Activated CD8-positive, alpha-beta T cell treated with anti-CD3 and anti-CD28 coated beads for 36 hours (primary cell): ENCODE data around the gene DOCK2. TPM values are rescaled to one million over a fixed set of nuclear protein-coding genes. Genes with fewer than 3 reads are reported as not detected.

Experiments
- ATAC-seq: fragments of 200-7000 bp; cut with Tn5 transposase; one replicate; pipeline ENCODE4 v1.10.0; 2021; ENCODE audit warnings: mild to moderate bottlenecking, moderate library complexity
- CTCF ChIA-PET: fragments of 350-600 bp; sonication (Branson Sonifier 250); formaldehyde crosslinking; loops from one replicate; lab custom pipeline; 2021; ENCODE audit warnings: antibody characterized with exemption; lab: Charles Lee
- POLR2A ChIA-PET: fragments of 350-600 bp; sonication (Branson Sonifier 250); formaldehyde crosslinking; loops from one replicate; lab custom pipeline; 2021; ENCODE audit warnings: antibody characterized with exemption; lab: Charles Lee
- DNase-seq: peaks from one replicate; pipeline ENCODE4 v3.0.0-alpha.2; 2020
- H3K27ac Mint-ChIP-seq: one replicate; pipeline ENCODE4 v1.8.0; 2021; ENCODE audit warnings: mild to moderate bottlenecking, mixed read lengths
- H3K27me3 Mint-ChIP-seq: one replicate; pipeline ENCODE4 v1.8.0; 2021; ENCODE audit warnings: mixed read lengths
- H3K36me3 Mint-ChIP-seq: one replicate; pipeline ENCODE4 v1.8.0; 2021; ENCODE audit warnings: low read depth, mixed read lengths
- H3K4me1 Mint-ChIP-seq: one replicate; pipeline ENCODE4 v1.8.0; 2021; ENCODE audit warnings: low read depth, mixed read lengths
- H3K4me3 Mint-ChIP-seq: one replicate; pipeline ENCODE4 v1.8.0; 2021; ENCODE audit warnings: mild to moderate bottlenecking, moderate library complexity, mixed read lengths
- H3K9me3 Mint-ChIP-seq: one replicate; pipeline ENCODE4 v1.8.0; 2021; ENCODE audit warnings: mixed read lengths
- CTCF ChIP-seq: fragments of 200-600 bp; IDR thresholded peaks from one replicate; pipeline ENCODE4 v1.8.0; 2022; ENCODE audit warnings: antibody characterized with exemption, mild to moderate bottlenecking
- intact Hi-C: fragments of 100-400 bp; cut with micrococcal nuclease; formaldehyde crosslinking; loops from one replicate; pipeline ENCODE4 v1.10.0; 2022
- total RNA-seq, 2 experiments: library from RNA; stranded (reverse); gene quantifications; one replicate each; pipeline ENCODE4 v1.2.3, GENCODE V29; 2021

The DOCK2 gene
- total RNA-seq, 2 experiments from 2014 or later: 180 to 181 TPM

GRCh38 chr5:169836835-169837536 lies 199.9 kb downstream of the DOCK2 start:
- no peaks in the 10 kb centered on the region for H3K9me3 Mint-ChIP-seq
- H3K4me3 Mint-ChIP-seq: no peak overlapping the region
- H3K36me3 Mint-ChIP-seq: peaks cover 47% of the 10 kb centered on the region
- DNase-seq (no peak), ATAC-seq (no peak)
- H3K27ac Mint-ChIP-seq: no peak overlapping the region
- intact Hi-C loops: no loop called here
- ChIA-PET POLR2A (no interaction called here), CTCF (interaction anchor here (1.3 kb wide), 1 partner anchor 1089 kb away, joined by 3 read pairs; no protein-coding TSS in a partner anchor)
- no peaks in the 10 kb centered on the region for H3K27me3 Mint-ChIP-seq
- TF ChIP-seq CTCF: no peak
- H3K4me1 Mint-ChIP-seq: peaks cover 18% of the 10 kb centered on the region

- no peaks in the 10 kb centered on the region for H3K9me3 Mint-ChIP-seq
- peaks cover 53% of the 10 kb centered on the region for H3K36me3 Mint-ChIP-seq
- ChIA-PET CTCF (no interaction called here), POLR2A (no interaction called here)
- no peak for TF ChIP-seq CTCF
- peaks cover 16% of the 10 kb centered on the region for H3K4me1 Mint-ChIP-seq
- intact Hi-C loops: no loop called here
- no peaks in the 10 kb centered on the region for H3K27me3 Mint-ChIP-seq
- H3K27ac Mint-ChIP-seq: no peak overlapping the region
- H3K4me3 Mint-ChIP-seq: no peak overlapping the region
- ATAC-seq (no peak), DNase-seq (no peak)
These were observed 200.6 kb downstream of the DOCK2 start for GRCh38 chr5:169837686-169838085.

GRCh38 chr5:169838688-169839087 lies 201.6 kb downstream of the DOCK2 start:
- Mint-ChIP-seq H3K4me3 (no peak overlapping the region), H3K36me3 (peaks cover 57% of the 10 kb centered on the region), H3K4me1 (peaks cover 10% of the 10 kb centered on the region), H3K27me3 (no peaks in the 10 kb centered on the region), H3K9me3 (no peaks in the 10 kb centered on the region), H3K27ac (peak overlapping the region; percentile 17)
- ChIA-PET CTCF (no interaction called here), POLR2A (no interaction called here)
- intact Hi-C loops: no loop called here
- DNase-seq (no peak), ATAC-seq (peak; percentile 61)
- TF ChIP-seq CTCF: no peak

GRCh38 chr5:169840405-169840804 lies 203.3 kb downstream of the DOCK2 start:
- Mint-ChIP-seq H3K4me3 (no peak overlapping the region), H3K4me1 (peaks cover 9% of the 10 kb centered on the region), H3K36me3 (peaks cover 69% of the 10 kb centered on the region)

More at GRCh38 chr5:169840405-169840804, 203.3 kb downstream of the DOCK2 start:
- H3K27me3 Mint-ChIP-seq: no peaks in the 10 kb centered on the region
- no peaks in the 10 kb centered on the region for H3K9me3 Mint-ChIP-seq
- H3K27ac Mint-ChIP-seq: no peak overlapping the region
- ATAC-seq: no peak
- no peak for TF ChIP-seq CTCF
- intact Hi-C loops: no loop called here
- ChIA-PET POLR2A (no interaction called here), CTCF (interaction anchor here (1.3 kb wide), 1 partner anchor 9 kb away, joined by 4 read pairs; no protein-coding TSS in a partner anchor)
- DNase-seq: no peak
